ENCODE results near the gene ZNF823.
A peak's percentile ranks its signal among the peaks of the same experiment; 100 is the strongest.
"Not testable (repeated sequence)": the region's sequence is repeated elsewhere in the genome, so short reads cannot be mapped to it uniquely, and the experiment has no call there.

The ZNF823 gene

GRCh38 chr19:11676661-11677600 is 61.8 kb downstream of the ZNF823 start:
- DNase-seq = not testable (repeated sequence)

GRCh38 chr19:11675569-11675968 is 63.2 kb downstream of the ZNF823 start:
- no peak for DNase-seq

GRCh38 chr19:11674067-11674492 is 64.7 kb downstream of the ZNF823 start:
- no peak for DNase-seq

- peak; percentile 56 to 73 (median 61) for DNase-seq
These were observed 65.1 kb downstream of the ZNF823 start for GRCh38 chr19:11673608-11674041.
